Gastroesophageal sphincter (tissue), 4 donors: Measurements from ENCODE around the gene GPR17. TPM values are rescaled to one million over a fixed set of nuclear protein-coding genes. Genes with fewer than 3 reads are reported as not detected.

Experiments
- ATAC-seq: fragments of 150-250 bp; one replicate; pipeline ENCODE4 v1.9.1; 2016; ENCODE audit warnings: mild to moderate bottlenecking, moderate library complexity
- H3K27ac ChIP-seq, 4 donors: fragments of 200-600 bp; sonication (generic) in 3 of 4; 1 replicate in 3 of 4; 2 replicates in 1 of 4; pipeline ENCODE4 v1.5.1; 2016 to 2019
- H3K27me3 ChIP-seq: fragments of 200-600 bp; sonication (generic); one replicate; pipeline ENCODE4 v1.5.1; 2019
- H3K36me3 ChIP-seq, 2 donors: fragments of 200-600 bp; sonication (generic); one replicate each; pipeline ENCODE4 v1.5.1; 2019; ENCODE audit warnings: control low read depth in 1 of 2
- H3K4me1 ChIP-seq, 3 donors: fragments of 200-600 bp; sonication (generic); 1 replicate in 2 of 3; 2 replicates in 1 of 3; pipeline ENCODE4 v1.5.1; 2016 to 2019; ENCODE audit warnings: control low read depth in 2 of 3
- H3K4me3 ChIP-seq, 2 donors: fragments of 200-600 bp; sonication (generic); one replicate each; pipeline ENCODE4 v1.5.1; 2019; ENCODE audit warnings: mild to moderate bottlenecking in 1 of 2, moderate library complexity in 1 of 2
- H3K9me3 ChIP-seq, 3 donors: fragments of 200-600 bp; sonication (generic); one replicate each; pipeline ENCODE4 v1.5.1; 2017 to 2019; ENCODE audit warnings: control low read depth in 2 of 3
- CTCF ChIP-seq, 4 experiments: fragments of 200-600 bp in 2 of 4; fragments of 450-650 bp in 2 of 4; sonication (generic) in 1 of 4; IDR thresholded peaks; one replicate each; pipeline ENCODE4 v1.5.1; 2017 to 2019; ENCODE audit warnings: antibody characterized with exemption in 4 of 4, mild to moderate bottlenecking in 2 of 4, moderate library complexity in 2 of 4
- EP300 ChIP-seq: sonication (generic); formaldehyde crosslinking; IDR thresholded peaks from one replicate; pipeline ENCODE4 v1.6.1; 2017; ENCODE audit warnings: antibody characterized with exemption, mild to moderate bottlenecking
- POLR2A ChIP-seq, 2 donors: fragments of 450-650 bp; IDR thresholded peaks; one replicate each; pipeline ENCODE4 v1.6.1; 2017; ENCODE audit warnings: antibody characterized with exemption in 2 of 2, mild to moderate bottlenecking in 2 of 2, moderate library complexity in 1 of 2
- POLR2AphosphoS5 ChIP-seq: sonication (generic); formaldehyde crosslinking; IDR thresholded peaks from one replicate; pipeline ENCODE4 v1.6.1; 2017; ENCODE audit warnings: antibody characterized with exemption
- WGBS, 2 donors: methylation state at CpG; one replicate each; pipeline ENCODE4 v1.1.5; 2018; ENCODE audit warnings: low coverage in 1 of 2; 5-methylcytosine and 5-hydroxymethylcytosine counted together
- total RNA-seq, 4 donors: library from RNA; depleted of rRNA; stranded (reverse); fragments of >200 nt; gene quantifications; one replicate each; pipeline ENCODE4 v1.1.0, GENCODE V29; 2016

The GPR17 gene
- total RNA-seq, 4 donors from 2014 or later: 0.35 TPM; not detected in 3

GRCh38 chr2:127623388-127624319, 22.3 kb upstream of the GPR17 start:
- Histone ChIP-seq H3K27me3 (peaks cover 79% of the 10 kb centered on the region), H3K4me1 (no peaks in the 10 kb centered on the region), H3K9me3 (no peaks in the 10 kb centered on the region), H3K4me3 (no peak overlapping the region), H3K27ac (no peak overlapping the region), H3K36me3 (no peaks in the 10 kb centered on the region)
- 94% methylated on average over 3 of the region's 38 CpGs; no CpG with 5 or more reads in 1 of the 2 donors for whole genome bisulfite sequencing, 2 donors
- TF ChIP-seq EP300: no peak
- TF ChIP-seq POLR2AphosphoS5: no peak
- TF ChIP-seq POLR2A (IDR thresholded peaks at IDR 0.05): no peak
- no peak for TF ChIP-seq CTCF (IDR thresholded peaks at IDR 0.05)
- no peak for ATAC-seq

GRCh38 chr2:127624320-127624755, 21.6 kb upstream of the GPR17 start:
- WGBS, 2 donors: no CpG with 5 or more reads among the region's 5 CpGs
- TF ChIP-seq POLR2A (IDR thresholded peaks at IDR 0.05): no peak
- TF ChIP-seq CTCF (IDR thresholded peaks at IDR 0.05): no peak
- no peak for TF ChIP-seq EP300
- no peak for TF ChIP-seq POLR2AphosphoS5
- Histone ChIP-seq H3K4me3 (no peak overlapping the region), H3K9me3 (no peaks in the 10 kb centered on the region), H3K36me3 (no peaks in the 10 kb centered on the region), H3K27ac (no peak overlapping the region), H3K27me3 (peaks cover 81% of the 10 kb centered on the region), H3K4me1 (no peaks in the 10 kb centered on the region)
- no peak for ATAC-seq

GRCh38 chr2:127624756-127625571, 21.0 kb upstream of the GPR17 start:
- 90% methylated on average over 2 of the region's 23 CpGs; no CpG with 5 or more reads in 1 of the 2 donors for whole genome bisulfite sequencing, 2 donors
- Histone ChIP-seq H3K27me3 (peaks cover 77% of the 10 kb centered on the region), H3K4me3 (no peak overlapping the region), H3K9me3 (no peaks in the 10 kb centered on the region), H3K36me3 (no peaks in the 10 kb centered on the region), H3K4me1 (peaks cover 0 to 4% (median 0%) of the 10 kb centered on the region in 3 donors), H3K27ac (no peak overlapping the region)
- TF ChIP-seq EP300: no peak
- TF ChIP-seq POLR2A (IDR thresholded peaks at IDR 0.05): no peak
- no peak for TF ChIP-seq POLR2AphosphoS5
- ATAC-seq: no peak

- TF ChIP-seq EP300 (no peak), CTCF (IDR thresholded peaks at IDR 0.05) (no peak), POLR2A (IDR thresholded peaks at IDR 0.05) (no peak), POLR2AphosphoS5 (no peak)
- WGBS, 2 donors: no CpG with 5 or more reads among the region's 2 CpGs
Measured at GRCh38 chr2:127625572-127625951, 20.4 kb upstream of the GPR17 start.

GRCh38 chr2:127626175-127626574, 19.8 kb upstream of the GPR17 start:
- Histone ChIP-seq H3K36me3 (no peaks in the 10 kb centered on the region), H3K9me3 (no peaks in the 10 kb centered on the region), H3K27me3 (peaks cover 72% of the 10 kb centered on the region), H3K4me3 (no peak overlapping the region), H3K27ac (no peak overlapping the region), H3K4me1 (peaks cover 0 to 16% (median 2%) of the 10 kb centered on the region in 3 donors)
- no peak for TF ChIP-seq CTCF (IDR thresholded peaks at IDR 0.05)
- TF ChIP-seq POLR2A (IDR thresholded peaks at IDR 0.05): no peak
- TF ChIP-seq POLR2AphosphoS5: no peak
- TF ChIP-seq EP300: no peak
- 41 to 66% methylated on average over 2 to 7 of the region's 12 CpGs for WGBS, 2 donors
- ATAC-seq: no peak

More at GRCh38 chr2:127625572-127625951, 20.4 kb upstream of the GPR17 start:
- H3K4me3 ChIP-seq: no peak overlapping the region
- H3K27me3 ChIP-seq: peaks cover 72% of the 10 kb centered on the region
- H3K4me1 ChIP-seq: peaks cover 0 to 10% (median 0%) of the 10 kb centered on the region in 3 donors
- no peak for ATAC-seq
- no peak overlapping the region for H3K27ac ChIP-seq
- H3K9me3 ChIP-seq: no peaks in the 10 kb centered on the region
- no peaks in the 10 kb centered on the region for H3K36me3 ChIP-seq
